Stimulated activated CD4-positive, alpha-beta T cell treated with anti-CD3 and anti-CD28 coated beads, Interleukin-12 subunit alpha, Interleukin-12 subunit beta, amount 100 ng/mL, for 4 hours (primary cell): ENCODE results near the gene MYL5.
"Not testable (repeated sequence)": the region's sequence is repeated elsewhere in the genome, so short reads cannot be mapped to it uniquely, and the experiment has no call there.

ENCODE experiments used
- DNase-seq: peaks from one replicate; pipeline ENCODE4 v3.0.0-alpha.2; 2020

The MYL5 gene

DNA sequence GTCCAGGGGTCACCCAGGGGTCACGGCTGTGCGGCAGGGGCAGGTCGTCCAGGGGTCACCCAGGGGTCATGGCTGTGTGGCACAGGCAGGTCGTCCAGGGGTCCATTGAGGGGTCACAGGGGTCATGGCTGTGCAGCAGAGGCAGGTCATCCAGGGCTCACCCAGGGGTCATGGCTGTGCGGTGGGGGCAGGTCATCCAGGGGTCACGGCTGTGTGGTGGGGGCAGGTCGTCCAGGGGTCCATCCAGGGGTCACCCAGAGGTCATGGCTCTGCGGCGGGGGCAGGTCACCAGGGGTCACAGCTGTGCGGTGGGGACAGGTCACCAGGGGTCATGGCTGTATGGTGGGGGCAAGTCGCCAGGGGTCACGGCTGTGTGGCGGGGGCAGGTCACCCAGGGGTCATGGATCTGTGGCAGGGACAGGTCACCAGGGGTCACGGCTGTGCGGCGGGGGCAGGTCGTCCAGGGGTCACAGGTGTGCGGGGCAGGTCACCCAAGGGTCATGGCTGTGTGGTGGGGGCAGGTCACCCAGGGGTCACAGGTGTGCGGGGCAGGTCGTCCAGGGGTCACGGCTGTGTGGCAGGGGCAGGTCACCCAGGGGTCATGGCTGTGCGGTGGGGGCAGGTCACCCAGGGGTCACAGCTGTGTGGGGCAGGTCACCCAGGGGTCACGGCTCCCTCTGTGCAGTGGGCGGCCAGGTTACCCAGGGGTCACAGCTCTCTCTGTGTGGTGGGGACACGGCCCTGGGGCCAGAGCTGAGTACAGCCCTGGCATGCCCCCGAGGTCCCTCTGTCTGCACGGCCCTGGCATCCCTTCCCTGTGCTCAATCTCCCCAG lies 16.3 kb upstream of the MYL5 start:
- DNase-seq = no peak

DNA sequence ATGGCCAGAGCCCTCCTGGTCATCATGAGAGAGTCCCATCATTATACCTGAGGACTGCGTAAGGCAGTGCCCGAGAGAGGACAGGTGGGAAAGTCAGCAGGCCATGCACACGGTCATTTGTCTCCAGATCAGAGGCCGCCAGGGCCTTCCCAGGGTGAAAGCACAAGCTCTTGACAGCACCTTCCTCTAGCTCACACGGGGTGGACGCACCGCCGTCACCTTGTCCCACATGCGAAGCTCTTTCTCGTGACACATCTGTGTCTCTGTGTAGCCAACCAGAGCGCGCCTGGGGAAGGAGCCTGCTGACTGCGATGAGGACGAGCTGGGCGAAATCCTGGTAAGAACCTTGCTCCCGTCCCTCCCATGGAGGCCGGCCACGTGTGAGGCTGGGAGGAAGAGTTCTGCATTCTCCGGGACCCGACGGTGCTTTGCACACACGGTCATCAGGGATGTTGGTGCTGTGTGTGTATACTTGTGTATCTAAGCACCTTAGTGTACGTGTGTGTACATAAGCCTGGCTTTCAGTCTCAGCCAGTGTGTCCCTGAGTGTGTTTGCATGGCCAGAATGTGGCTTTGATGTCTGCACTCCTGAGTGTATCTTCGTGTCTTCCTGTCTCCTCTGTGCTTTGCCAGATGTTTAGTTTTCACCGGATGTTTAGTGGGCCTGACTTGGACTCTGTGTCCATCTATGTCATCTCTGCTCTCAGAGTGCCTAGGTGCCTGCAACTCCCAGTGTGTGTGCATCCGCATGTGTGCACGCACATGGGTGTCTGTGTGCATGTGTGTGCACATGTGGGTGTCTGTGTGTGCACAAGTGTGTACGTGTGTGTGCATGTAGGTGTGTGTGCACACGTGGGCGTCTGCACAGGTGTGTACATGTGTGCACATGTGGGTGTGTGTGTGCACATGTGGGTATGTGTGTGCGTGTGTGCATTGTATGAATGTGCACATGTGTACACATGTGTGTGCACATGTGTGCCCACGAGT lies 15.4 kb upstream of the MYL5 start:
- DNase-seq = no peak

DNA sequence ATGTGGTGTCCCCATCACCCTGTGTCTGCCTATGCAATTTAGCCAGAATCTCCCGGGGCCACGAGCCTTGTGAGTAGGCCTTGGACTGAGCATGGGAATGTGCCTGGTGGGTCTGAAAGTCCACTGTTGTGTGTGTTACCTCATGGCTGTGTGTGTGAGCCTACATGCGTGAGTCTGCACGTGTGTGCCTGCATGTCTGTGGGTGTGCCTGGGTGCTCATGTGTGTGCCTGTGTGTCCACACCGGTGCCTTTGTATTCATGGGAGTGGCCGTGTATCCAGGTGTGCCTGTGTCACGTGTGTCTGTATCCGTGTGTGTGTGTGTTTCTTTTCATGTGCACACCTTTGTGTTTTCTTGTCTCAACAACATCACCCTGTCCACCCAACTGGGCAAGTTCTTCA lies 14.5 kb upstream of the MYL5 start:
- DNase-seq = no peak

- no peak for DNase-seq
Observed at GRCh38 chr4:660401-660800, 13.9 kb upstream of the MYL5 start.

DNA sequence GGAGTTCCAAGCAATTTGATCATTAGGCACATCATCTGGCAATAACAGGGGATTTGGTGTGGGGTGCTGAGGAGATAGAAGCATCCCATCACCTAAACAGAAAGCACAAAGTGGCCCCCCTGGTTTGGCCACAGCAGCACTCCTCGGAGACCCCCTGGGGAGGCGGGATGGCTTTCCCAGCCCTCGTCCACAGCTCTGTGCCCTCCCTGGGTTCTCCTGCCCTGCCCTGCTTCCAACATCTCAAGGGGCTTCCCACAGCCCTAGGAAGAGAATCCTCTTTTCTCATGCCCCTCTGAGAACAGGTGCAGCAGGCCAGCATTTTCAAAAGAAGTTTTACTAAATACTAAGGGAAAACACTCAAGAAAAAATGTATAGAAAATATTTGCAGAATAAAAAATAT lies 13.1 kb upstream of the MYL5 start:
- DNase-seq = no peak

DNA sequence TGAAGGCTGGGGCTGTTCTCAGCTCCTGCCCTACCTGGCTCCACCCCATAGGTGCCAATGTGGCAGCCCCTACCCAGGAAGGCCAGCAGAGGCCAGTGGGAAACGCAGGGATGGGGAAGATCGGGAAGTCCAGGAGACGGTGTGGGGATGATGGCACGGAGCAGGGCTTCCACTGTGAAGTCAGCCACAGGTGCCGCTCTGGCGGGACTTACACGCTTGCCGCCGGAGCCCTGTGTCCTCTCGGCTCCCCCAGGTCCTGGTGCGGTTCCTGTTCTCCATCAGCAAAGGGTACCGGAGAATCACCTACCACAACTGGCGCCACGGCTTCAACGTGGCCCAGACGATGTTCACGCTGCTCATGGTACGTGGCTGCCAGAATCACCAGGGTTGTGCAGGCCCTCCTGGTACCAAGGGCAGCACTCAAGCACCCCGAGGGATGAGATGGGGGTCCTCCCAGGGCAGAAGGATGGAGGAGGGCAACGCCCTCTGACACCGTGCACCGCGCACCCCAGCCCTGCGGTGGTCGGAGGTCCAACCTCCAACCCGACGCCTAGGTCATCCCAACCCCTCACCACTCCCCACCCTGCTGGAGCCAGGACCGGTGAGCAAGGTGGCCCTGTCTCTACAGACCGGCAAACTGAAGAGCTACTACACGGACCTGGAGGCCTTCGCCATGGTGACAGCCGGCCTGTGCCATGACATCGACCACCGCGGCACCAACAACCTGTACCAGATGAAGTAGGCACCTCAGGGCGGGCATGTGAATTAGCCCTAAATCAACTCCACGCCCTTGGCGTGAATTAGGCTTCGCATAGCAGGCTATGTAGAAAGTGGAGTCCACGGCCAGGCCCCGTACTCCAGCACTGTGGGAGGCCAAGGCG lies 12.2 kb upstream of the MYL5 start:
- DNase-seq = no peak

DNA sequence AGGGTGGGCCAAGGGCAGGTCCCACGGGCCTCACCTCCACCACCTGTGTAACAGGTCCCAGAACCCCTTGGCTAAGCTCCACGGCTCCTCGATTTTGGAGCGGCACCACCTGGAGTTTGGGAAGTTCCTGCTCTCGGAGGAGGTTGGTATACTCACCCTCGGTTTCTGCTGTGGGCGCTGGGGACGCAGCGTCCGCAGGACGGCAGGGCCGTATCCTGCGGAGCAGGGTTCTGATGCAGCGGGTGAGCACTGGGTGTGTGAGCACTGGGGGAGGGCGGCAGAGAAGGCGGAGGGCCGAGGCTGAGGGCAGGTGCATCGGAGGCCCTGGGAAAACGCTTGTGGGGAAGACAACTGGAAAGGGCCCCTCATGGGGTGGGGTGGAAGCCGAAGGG lies 11.3 kb upstream of the MYL5 start:
- DNase-seq = no peak

DNA sequence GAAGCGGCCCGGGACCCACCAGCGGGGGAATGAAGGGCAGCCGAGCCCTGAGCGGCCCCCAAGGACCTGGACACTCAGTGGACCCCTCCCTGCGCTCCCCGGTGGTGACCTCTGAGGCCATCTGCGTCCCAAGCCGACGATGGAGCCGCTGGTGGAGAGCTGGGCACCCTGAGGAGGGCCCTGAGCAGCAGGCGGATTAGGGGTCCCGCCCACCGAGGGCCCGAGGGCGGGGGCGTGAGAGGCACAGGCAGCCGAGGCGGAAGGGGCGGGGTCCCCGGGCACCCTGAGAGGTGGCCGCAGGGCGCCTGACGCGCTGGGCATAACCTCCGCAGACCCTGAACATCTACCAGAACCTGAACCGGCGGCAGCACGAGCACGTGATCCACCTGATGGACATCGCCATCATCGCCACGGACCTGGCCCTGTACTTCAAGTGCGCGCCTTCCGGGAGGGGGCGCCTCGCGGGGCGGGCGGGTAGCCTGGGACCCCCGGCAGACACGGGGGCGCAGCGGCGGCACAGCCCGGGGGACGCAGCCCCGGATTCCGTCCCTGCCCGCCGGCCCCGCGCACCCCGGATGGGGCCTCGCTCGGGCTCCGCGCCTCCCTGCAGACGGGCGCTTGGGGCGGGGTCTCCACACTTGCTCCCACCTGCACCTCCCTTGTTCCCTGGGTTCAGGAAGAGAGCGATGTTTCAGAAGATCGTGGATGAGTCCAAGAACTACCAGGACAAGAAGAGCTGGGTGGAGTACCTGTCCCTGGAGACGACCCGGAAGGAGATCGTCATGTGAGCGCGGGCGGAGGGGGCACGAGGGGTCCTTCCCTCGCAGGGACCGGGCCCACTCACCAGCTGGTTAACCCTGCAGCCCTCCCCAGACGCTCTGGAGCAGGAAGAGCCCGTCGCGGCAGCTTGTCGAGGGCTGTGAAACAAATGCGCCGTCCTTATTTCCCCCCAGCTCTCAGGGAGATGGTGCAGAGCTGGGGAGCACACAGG lies 10.6 kb upstream of the MYL5 start:
- DNase-seq = peak; percentile 77

DNA sequence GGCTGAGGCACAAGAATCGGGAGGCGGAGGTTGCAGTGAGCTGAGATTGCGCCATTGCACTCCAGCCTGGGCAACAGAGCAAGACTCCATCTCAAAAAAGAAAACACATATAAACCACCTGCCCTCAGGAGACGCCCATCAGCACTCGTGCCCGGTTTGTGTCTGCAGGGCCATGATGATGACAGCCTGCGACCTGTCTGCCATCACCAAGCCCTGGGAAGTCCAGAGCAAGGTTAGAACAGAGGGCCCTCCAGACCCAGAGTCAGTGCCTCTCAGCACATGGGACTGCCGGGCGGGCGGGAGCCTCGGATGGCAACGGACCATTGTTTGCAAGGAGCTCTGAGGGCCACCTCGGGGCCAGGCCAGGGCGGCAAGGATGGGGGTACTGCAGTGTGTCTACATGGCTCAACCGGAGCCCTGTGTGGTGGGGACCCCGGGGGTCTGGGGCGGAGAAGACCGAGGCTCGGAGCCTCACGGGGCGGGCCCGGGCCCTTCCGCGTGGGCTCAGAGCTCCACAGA lies 9.6 kb upstream of the MYL5 start:
- DNase-seq = no peak

GRCh38 chr4:665381-665750 lies 9.0 kb upstream of the MYL5 start:
- DNase-seq = no peak

DNA sequence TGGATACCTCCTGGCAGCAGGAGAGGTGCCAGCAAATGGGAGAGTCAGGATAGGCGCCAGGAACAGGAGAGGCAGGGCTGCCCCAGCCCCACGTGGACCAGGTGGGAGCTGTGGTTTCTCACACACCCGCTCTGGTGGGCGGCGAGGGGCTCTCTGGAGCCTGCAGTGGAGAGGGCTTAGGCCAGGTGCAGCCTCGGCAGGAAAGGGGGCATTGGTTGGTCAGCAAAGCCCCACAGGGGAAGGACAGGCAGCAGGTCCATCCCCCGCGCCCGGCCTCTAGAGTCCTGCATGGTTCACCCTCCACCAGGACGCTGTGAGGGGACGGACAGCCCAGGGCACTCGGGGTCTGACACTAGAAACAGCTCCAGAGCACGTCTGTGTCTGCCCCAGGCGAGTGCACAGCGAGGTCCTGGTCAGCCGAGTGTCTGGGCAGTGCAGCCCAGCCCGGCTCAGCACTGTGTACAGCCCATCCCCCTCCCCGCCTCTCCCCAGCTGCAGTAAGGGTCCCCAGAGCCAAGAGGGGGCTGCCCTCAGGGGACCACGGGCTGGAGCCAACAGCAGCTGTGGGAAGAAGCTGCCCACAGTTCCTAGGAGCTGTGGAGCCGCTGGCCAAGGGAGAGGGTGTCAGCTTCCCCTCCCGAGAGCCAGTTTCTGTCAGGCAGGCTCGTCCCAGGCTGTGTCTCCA lies 8.4 kb upstream of the MYL5 start:
- DNase-seq = no peak

GRCh38 chr4:666436-666810 lies 7.9 kb upstream of the MYL5 start:
- DNase-seq = no peak

- DNase-seq = no peak
Observed at GRCh38 chr4:666822-667544, 7.4 kb upstream of the MYL5 start.

DNA sequence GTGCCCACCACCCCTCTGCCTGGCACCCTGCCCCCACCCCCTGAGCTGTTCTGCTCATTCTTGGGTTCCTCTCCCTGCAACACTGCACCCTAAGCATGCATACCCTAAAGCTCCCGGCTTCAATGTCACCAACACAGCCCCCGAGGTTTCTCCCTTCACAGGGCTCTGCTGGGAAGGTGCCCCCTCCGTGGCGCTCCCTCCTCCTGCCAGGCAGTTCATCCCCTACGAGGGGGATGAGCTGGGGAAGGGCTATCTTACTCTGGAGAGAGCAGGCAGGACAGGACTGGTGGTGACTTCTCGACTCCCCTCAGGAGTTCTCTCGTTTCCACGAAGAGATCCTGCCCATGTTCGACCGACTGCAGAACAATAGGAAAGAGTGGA lies 6.8 kb upstream of the MYL5 start:
- no peak for DNase-seq

DNA sequence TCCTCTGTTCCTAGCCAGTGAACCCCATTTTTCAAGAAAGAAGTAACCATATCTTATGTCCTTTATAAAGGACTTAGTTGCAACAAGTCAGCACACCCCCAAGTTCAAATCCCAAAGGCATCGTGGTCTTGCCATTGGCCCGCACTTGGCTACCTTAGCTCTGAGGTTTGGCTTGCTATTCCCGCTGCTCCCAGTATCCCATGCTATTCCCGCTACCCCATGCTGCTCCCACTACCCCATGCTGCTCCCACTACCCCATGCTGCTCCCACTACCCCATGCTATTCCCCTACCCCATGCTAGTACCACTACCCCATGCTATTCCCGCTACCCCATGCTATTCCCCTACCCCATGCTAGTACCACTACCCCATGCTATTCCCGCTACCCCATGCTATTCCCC lies 6.1 kb upstream of the MYL5 start:
- not testable (repeated sequence) for DNase-seq

DNA sequence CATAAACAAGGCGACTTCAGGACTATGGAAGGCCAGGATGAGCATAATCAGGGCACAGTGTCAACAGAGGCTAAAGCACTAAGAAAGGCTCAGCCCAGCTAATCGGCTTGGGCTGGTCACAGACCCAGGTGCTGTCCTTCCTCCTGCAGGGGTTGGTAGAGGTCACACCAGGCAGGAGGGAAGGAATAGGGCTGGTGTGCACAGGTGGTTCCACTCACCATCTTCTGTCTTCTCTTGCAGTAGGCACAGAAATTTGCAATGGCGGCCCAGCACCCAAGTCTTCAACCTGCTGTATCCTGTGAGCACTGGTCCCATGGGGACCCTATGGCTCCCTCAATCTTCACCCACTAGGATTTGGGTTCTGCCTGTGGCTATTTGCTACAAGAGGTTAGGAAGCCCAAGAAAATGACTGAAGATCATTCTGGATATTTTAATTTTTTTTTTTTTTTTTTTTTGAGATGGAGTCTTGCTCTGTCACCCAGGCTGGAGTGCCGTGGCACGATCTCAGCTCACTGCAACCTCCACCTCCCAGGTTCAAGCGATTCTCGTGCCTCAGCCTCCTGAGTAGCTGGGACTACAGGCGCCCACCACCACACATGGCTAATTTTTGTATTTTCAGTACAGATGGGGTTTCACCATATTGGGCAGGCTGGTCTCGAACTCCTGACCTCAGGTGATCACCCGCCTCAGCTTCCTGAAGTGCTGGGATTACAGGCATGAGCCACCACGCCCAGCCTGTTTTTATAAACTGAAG lies 4.4 kb upstream of the MYL5 start:
- DNase-seq = not testable (repeated sequence)

DNA sequence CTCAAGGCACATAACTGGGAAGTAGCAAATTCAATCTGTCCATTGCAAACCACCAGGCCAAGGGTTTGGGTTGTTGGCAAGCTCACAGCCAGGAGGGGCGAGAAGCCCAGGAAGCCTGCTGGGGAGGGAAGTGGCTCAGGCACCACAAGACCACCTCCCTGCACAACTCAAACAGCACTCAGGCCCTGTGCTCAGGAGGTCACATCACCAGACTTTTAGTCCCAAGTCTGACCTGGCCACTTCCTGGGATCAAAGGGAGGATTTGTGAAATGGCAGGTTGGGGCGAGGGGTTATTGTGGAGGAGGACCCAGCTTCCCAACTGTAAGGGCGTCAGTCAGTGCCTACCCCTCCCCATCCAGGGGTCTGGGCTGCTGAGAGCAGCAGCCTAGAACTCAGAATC lies 2.6 kb upstream of the MYL5 start:
- no peak for DNase-seq

GRCh38 chr4:673349-674091 lies 822 bp upstream of the MYL5 start:
- peak; percentile 25 for DNase-seq
